Caco-2 (cell line): ENCODE results near the gene CUL7. TPM values are rescaled to one million over a fixed set of nuclear protein-coding genes. Genes with fewer than 3 reads are reported as not detected.

Experiments used
- BruUV-seq: library from RNA; stranded (reverse); fragments of 400-500 nt; replicated peaks from 2 replicates; lab custom pipeline; 2021; lab: Mats Ljungman, UMichigan
- CTCF ChIA-PET: fragments of 300-600 bp; sonication (Branson Sonifier 250); formaldehyde crosslinking; loops from one replicate; lab custom pipeline; 2022; ENCODE audit warnings: antibody characterized with exemption; lab: Charles Lee
- POLR2A ChIA-PET: fragments of 300-600 bp; sonication (Branson Sonifier 250); formaldehyde crosslinking; loops from one replicate; lab custom pipeline; 2022; ENCODE audit warnings: antibody characterized with exemption; lab: Charles Lee
- DNase-seq, 2 experiments: peaks; one replicate each; pipeline versions ENCODE4 v3.0.0 to v3.0.0-alpha.2; 2020 to 2022
- H3K27me3 ChIP-seq: replicated peaks from 2 replicates; pipeline ENCODE4 v1.6.0; 2011; ENCODE audit warnings: low read length; ENCODE audit not compliant: control insufficient read depth, insufficient read depth
- H3K36me3 ChIP-seq: 2 replicates; pipeline ENCODE4 v1.5.1; 2011; ENCODE audit warnings: low read length; ENCODE audit not compliant: control insufficient read depth, insufficient read depth
- H3K4me1 ChIP-seq: fragments of 250-450 bp; sonication (Bioruptor Pico); 2 replicates; pipeline ENCODE4 v1.5.1; 2020; ENCODE audit warnings: mild to moderate bottlenecking
- H3K4me3 ChIP-seq: 2 replicates; pipeline ENCODE4 v1.5.1; 2011; ENCODE audit warnings: low read depth, mild to moderate bottlenecking, control low read depth, low read length
- H3K9me3 ChIP-seq: fragments of 250-450 bp; sonication (Bioruptor Pico); 2 replicates; pipeline ENCODE4 v1.5.1; 2020; ENCODE audit warnings: mild to moderate bottlenecking, moderate library complexity
- H3K27ac Mint-ChIP-seq: one replicate; pipeline ENCODE4 v1.8.0; 2022; ENCODE audit warnings: mixed read lengths; ENCODE audit not compliant: unreplicated experiment
- H3K27me3 Mint-ChIP-seq: one replicate; pipeline ENCODE4 v1.8.0; 2022; ENCODE audit warnings: mixed read lengths; ENCODE audit not compliant: insufficient read depth, unreplicated experiment
- H3K36me3 Mint-ChIP-seq: one replicate; pipeline ENCODE4 v1.8.0; 2022; ENCODE audit warnings: mild to moderate bottlenecking, mixed read lengths; ENCODE audit not compliant: insufficient read depth, unreplicated experiment
- H3K4me1 Mint-ChIP-seq: one replicate; pipeline ENCODE4 v1.8.0; 2022; ENCODE audit warnings: low read depth, mixed read lengths; ENCODE audit not compliant: unreplicated experiment
- H3K4me3 Mint-ChIP-seq: one replicate; pipeline ENCODE4 v1.8.0; 2022; ENCODE audit warnings: mild to moderate bottlenecking, moderate library complexity, mixed read lengths; ENCODE audit not compliant: unreplicated experiment
- H3K9me3 Mint-ChIP-seq: one replicate; pipeline ENCODE4 v1.8.0; 2022; ENCODE audit warnings: mixed read lengths; ENCODE audit not compliant: unreplicated experiment
- intact Hi-C: fragments of 100-400 bp; cut with micrococcal nuclease; formaldehyde crosslinking; loops from one replicate; pipeline ENCODE4 v1.10.0; 2022; ENCODE audit not compliant: unreplicated experiment
- total RNA-seq: library from RNA; stranded (reverse); gene quantifications from 2 replicates; pipeline ENCODE4 v1.2.3, GENCODE V29; 2022
- TF ChIP-seq, protein P1 (sequence below), 2 experiments: fragments of 200-600 bp in 1 of 2; IDR thresholded peaks; 1 replicate in 1 of 2; 2 replicates in 1 of 2; pipeline versions ENCODE4 v1.5.1 to v1.8.0; 2011 to 2022; ENCODE audit warnings: antibody characterized with exemption in 1 of 2, control low read depth in 1 of 2, inconsistent platforms in 1 of 2, low read depth in 1 of 2, low read length in 1 of 2, mild to moderate bottlenecking in 1 of 2, moderate library complexity in 1 of 2; ENCODE audit not compliant: insufficient read depth in 1 of 2, severe bottlenecking in 1 of 2, unreplicated experiment in 1 of 2

The CUL7 gene
- total RNA-seq, 1 experiment from 2014 or later, result 26.7 TPM

GRCh38 chr6:43089467-43089866, 35.8 kb upstream of the CUL7 start:
- Histone ChIP-seq H3K4me3 (no peak overlapping the region; the same call in none of the 2 replicates), H3K27me3 (no peaks in the 10 kb centered on the region), H3K36me3 (no peaks in the 10 kb centered on the region), H3K9me3 (no peaks in the 10 kb centered on the region), H3K4me1 (peaks cover 61% of the 10 kb centered on the region)
- ChIA-PET POLR2A (interaction anchor here (0.6 to 2.0 kb wide), 3 partner anchors 13 to 279 kb away, joined by 3 to 16 read pairs (median 3); partner anchors contain the start of genes CUL7 and PTK7), CTCF (interaction anchor here (0.6 to 1.4 kb wide), 2 partner anchors 40 to 276 kb away, joined by 4 to 5 read pairs; no protein-coding TSS in a partner anchor)
- no peaks in the 10 kb centered on the region for H3K9me3 Mint-ChIP-seq
- peaks cover 32% of the 10 kb centered on the region for H3K4me1 Mint-ChIP-seq
- H3K36me3 Mint-ChIP-seq, result peaks cover 21% of the 10 kb centered on the region
- peak overlapping the region; percentile 67 for H3K4me3 Mint-ChIP-seq
- no peaks in the 10 kb centered on the region for H3K27me3 Mint-ChIP-seq
- TF ChIP-seq, protein P1, sequence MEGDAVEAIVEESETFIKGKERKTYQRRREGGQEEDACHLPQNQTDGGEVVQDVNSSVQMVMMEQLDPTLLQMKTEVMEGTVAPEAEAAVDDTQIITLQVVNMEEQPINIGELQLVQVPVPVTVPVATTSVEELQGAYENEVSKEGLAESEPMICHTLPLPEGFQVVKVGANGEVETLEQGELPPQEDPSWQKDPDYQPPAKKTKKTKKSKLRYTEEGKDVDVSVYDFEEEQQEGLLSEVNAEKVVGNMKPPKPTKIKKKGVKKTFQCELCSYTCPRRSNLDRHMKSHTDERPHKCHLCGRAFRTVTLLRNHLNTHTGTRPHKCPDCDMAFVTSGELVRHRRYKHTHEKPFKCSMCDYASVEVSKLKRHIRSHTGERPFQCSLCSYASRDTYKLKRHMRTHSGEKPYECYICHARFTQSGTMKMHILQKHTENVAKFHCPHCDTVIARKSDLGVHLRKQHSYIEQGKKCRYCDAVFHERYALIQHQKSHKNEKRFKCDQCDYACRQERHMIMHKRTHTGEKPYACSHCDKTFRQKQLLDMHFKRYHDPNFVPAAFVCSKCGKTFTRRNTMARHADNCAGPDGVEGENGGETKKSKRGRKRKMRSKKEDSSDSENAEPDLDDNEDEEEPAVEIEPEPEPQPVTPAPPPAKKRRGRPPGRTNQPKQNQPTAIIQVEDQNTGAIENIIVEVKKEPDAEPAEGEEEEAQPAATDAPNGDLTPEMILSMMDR (IDR thresholded peaks at IDR 0.05; ENCODE audit: insufficient read depth in 1 of 2, low read depth in 1 of 2, low read length in 1 of 2, severe bottlenecking in 1 of 2, unreplicated experiment in 1 of 2), result no peak
- DNase-seq, result peak in 1 of 2 experiments; percentile 55
- intact Hi-C loops, result no loop called here
- peak overlapping the region; percentile 90 for H3K27ac Mint-ChIP-seq
- BruUV-seq, result no TSS peak

DNA sequence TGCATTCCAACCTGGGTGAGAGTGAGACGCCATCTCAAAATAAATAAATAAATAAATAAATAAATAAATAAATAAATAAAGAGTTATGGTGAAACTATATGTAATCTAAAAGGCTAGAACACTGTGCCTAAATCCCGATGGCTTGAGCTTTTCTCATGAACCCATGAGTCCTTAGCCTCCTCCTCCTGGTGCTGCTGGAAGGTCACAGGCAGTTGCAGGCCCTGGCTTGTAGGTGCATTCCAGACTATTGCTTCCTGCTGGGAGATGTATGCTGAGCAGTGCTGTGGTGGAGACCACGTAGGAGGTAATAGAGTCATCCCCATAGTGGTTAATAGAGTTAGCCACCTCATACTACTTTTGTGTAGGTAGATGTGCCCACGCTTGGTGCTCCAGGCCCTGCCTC, 35.0 kb upstream of the CUL7 start:
- H3K36me3 ChIP-seq, result no peaks in the 10 kb centered on the region
- TF ChIP-seq, protein P1 (IDR thresholded peaks at IDR 0.05; ENCODE audit: insufficient read depth in 1 of 2, low read depth in 1 of 2, low read length in 1 of 2, severe bottlenecking in 1 of 2, unreplicated experiment in 1 of 2), result no peak
- Mint-ChIP-seq H3K36me3 (peaks cover 16% of the 10 kb centered on the region), H3K4me3 (peak overlapping the region; percentile 67), H3K27me3 (no peaks in the 10 kb centered on the region), H3K4me1 (peaks cover 27% of the 10 kb centered on the region), H3K9me3 (no peaks in the 10 kb centered on the region), H3K27ac (peak overlapping the region; percentile 90)
- H3K9me3 ChIP-seq, result no peaks in the 10 kb centered on the region
- no peaks in the 10 kb centered on the region for H3K27me3 ChIP-seq
- CTCF ChIA-PET, result no interaction called here
- intact Hi-C loops, result no loop called here
- no peak overlapping the region for H3K4me3 ChIP-seq
- no TSS peak for BruUV-seq
- DNase-seq, result no peak
- POLR2A ChIA-PET, result no interaction called here
- peaks cover 55% of the 10 kb centered on the region for H3K4me1 ChIP-seq

DNA sequence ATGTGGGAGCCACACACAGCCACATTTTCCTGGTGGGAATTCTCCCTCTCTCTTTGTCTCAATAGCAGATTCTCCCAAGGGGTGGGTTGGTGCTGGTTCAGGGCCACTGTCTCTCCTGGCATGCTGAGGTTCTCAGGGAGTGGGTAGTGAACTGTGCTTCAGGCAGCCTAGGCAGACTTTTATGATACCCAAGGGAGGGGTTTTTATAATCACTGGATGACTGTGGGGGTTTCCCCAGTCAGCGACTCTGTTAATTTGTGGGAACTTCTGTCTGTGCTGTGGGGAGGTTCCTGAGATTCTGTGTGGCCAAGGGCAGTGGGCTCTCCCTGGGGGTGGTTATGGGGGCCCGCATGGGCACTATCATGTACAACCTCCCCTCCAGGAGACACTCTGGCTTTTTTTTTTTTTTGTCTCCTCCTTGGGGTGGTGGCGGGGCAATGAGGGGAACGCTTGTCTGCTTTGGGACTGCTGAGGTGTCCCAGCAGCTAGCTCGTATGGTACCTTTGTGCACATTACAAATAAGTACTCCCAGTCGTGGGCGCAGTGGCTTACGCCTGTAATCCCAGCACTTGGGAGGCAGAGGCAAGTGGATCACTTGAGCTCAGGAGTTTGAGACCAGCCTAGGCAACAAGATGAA, 32.5 kb upstream of the CUL7 start:
- Mint-ChIP-seq H3K9me3 (no peaks in the 10 kb centered on the region), H3K27ac (peak overlapping the region; percentile 35), H3K27me3 (no peaks in the 10 kb centered on the region), H3K4me1 (peaks cover 22% of the 10 kb centered on the region), H3K36me3 (peaks cover 14% of the 10 kb centered on the region), H3K4me3 (no peak overlapping the region)
- ChIA-PET POLR2A (no interaction called here), CTCF (interaction anchor here (0.6 kb wide), 1 partner anchor 71 kb away, joined by 3 read pairs; no protein-coding TSS in a partner anchor)
- no peaks in the 10 kb centered on the region for H3K9me3 ChIP-seq
- no peak overlapping the region for H3K4me3 ChIP-seq
- TF ChIP-seq, protein P1 (IDR thresholded peaks at IDR 0.05; ENCODE audit: insufficient read depth in 1 of 2, low read depth in 1 of 2, low read length in 1 of 2, severe bottlenecking in 1 of 2, unreplicated experiment in 1 of 2), result no peak
- intact Hi-C loops, result no loop called here
- no peak for DNase-seq
- no TSS peak for BruUV-seq
- H3K36me3 ChIP-seq, result no peaks in the 10 kb centered on the region
- H3K27me3 ChIP-seq, result no peaks in the 10 kb centered on the region
- H3K4me1 ChIP-seq, result peaks cover 32% of the 10 kb centered on the region
